Activated CD4-positive, alpha-beta T cell treated with anti-CD3 and anti-CD28 coated beads, Interleukin-2, Interleukin-4, amounts not matched to agents 100 ng/mL and 50 ng/mL, durations not matched to agents 16 hours and 8 hours (primary cell): Measurements from ENCODE around the gene ALDH3B1.

Experiments used
- DNase-seq: peaks from one replicate; pipeline ENCODE4 v3.0.0-alpha.2; 2020; ENCODE audit warnings: low spot score

ALDH3B1 gene

GRCh38 chr11:68031144-68031464 is 21.0 kb downstream of the ALDH3B1 start:
- DNase-seq = no peak

GRCh38 chr11:68032003-68032402 is 21.9 kb downstream of the ALDH3B1 start:
- no peak for DNase-seq

- no peak for DNase-seq
These were observed 23.0 kb downstream of the ALDH3B1 start for GRCh38 chr11:68032997-68033707.

GRCh38 chr11:68033708-68034045 is 23.6 kb downstream of the ALDH3B1 start:
- DNase-seq = no peak

- DNase-seq = no peak
These were observed 25.2 kb downstream of the ALDH3B1 start for GRCh38 chr11:68035266-68035876.

- DNase-seq = no peak
These were observed 26.1 kb downstream of the ALDH3B1 start for GRCh38 chr11:68036141-68036716.

GRCh38 chr11:68036717-68037239 is 26.7 kb downstream of the ALDH3B1 start:
- peak; percentile 30 for DNase-seq

GRCh38 chr11:68037411-68038225 is 27.5 kb downstream of the ALDH3B1 start:
- DNase-seq = no peak

GRCh38 chr11:68038226-68038717 is 28.1 kb downstream of the ALDH3B1 start:
- no peak for DNase-seq

- peak; percentile 65 for DNase-seq
These were observed 28.8 kb downstream of the ALDH3B1 start, which contains the start of gene TCIRG1 for GRCh38 chr11:68038718-68039525. TSS of gene TCIRG1 (plus strand) at chr11:68039025. CDS start at chr11:68041272, 2,247 bp downstream.

GRCh38 chr11:68039526-68040086 is 29.5 kb downstream of the ALDH3B1 start:
- DNase-seq = no peak

- peak; percentile 50 for DNase-seq
These were observed 30.2 kb downstream of the ALDH3B1 start for GRCh38 chr11:68040101-68040956.

GRCh38 chr11:68040957-68041591 is 30.9 kb downstream of the ALDH3B1 start:
- no peak for DNase-seq

- no peak for DNase-seq
These were observed 31.6 kb downstream of the ALDH3B1 start for GRCh38 chr11:68041617-68042218.

GRCh38 chr11:68042219-68043028 is 32.3 kb downstream of the ALDH3B1 start:
- no peak for DNase-seq

GRCh38 chr11:68043029-68043348 is 32.9 kb downstream of the ALDH3B1 start:
- DNase-seq = no peak

- no peak for DNase-seq
These were observed 33.4 kb downstream of the ALDH3B1 start for GRCh38 chr11:68043349-68044144.
